HEK293 (cell line): ENCODE results near the gene PPARA.

ENCODE experiments used
- CTCF ChIA-PET: fragments of 350-600 bp; formaldehyde crosslinking; extraction: SDS; loops from one replicate; lab custom pipeline; 2021; ENCODE audit warnings: antibody characterized with exemption; lab: Yijun Ruan, JAX
- POLR2A ChIA-PET: fragments of 300-600 bp; formaldehyde crosslinking; extraction: SDS; loops from one replicate; lab custom pipeline; 2020; ENCODE audit warnings: antibody characterized with exemption, inconsistent platforms; lab: Yijun Ruan, JAX
- H3K27ac ChIP-seq: fragments of 200-500 bp; sonication (Bioruptor generic); 2 replicates; pipeline ENCODE4 v1.5.1; 2014; ENCODE audit warnings: low read depth, low read length, control low read depth, inconsistent platforms; ENCODE audit errors: extremely low read depth
- H3K36me3 ChIP-seq, 2 experiments: fragments of 200-500 bp in 1 of 2; sonication (Bioruptor generic) in 1 of 2; 1 replicate in 1 of 2; 2 replicates in 1 of 2; pipeline ENCODE4 v1.5.1; 2014 to 2017; ENCODE audit warnings: inconsistent platforms in 2 of 2, low read length in 2 of 2; ENCODE audit not compliant: control insufficient read depth in 2 of 2, insufficient read depth in 1 of 2
- H3K4me1 ChIP-seq: fragments of 200-500 bp; sonication (Bioruptor generic); 2 replicates; pipeline ENCODE4 v1.5.1; 2014; ENCODE audit warnings: mild to moderate bottlenecking, low read length, inconsistent platforms; ENCODE audit not compliant: control insufficient read depth, insufficient read depth
- H3K4me3 ChIP-seq: 2 replicates; pipeline ENCODE4 v1.5.1; 2011; ENCODE audit warnings: low read depth, mild to moderate bottlenecking, control low read depth, low read length, moderate library complexity
- H3K9me3 ChIP-seq: fragments of 200-500 bp; sonication (Bioruptor generic); 2 replicates; pipeline ENCODE4 v1.5.1; 2014; ENCODE audit warnings: low read depth, low read length, inconsistent platforms; ENCODE audit not compliant: control insufficient read depth, insufficient read depth
- GLIS1 ChIP-seq: fragments of 450-650 bp; formaldehyde crosslinking; IDR thresholded peaks from 2 replicates; pipeline ENCODE4 v1.5.1; 2016; ENCODE audit warnings: missing biosample characterization, missing genetic modification characterization
- MYNN ChIP-seq: fragments of 450-650 bp; formaldehyde crosslinking; IDR thresholded peaks from 2 replicates; pipeline ENCODE4 v1.5.1; 2016; ENCODE audit warnings: missing biosample characterization, missing genetic modification characterization, borderline replicate concordance
- OSR2 ChIP-seq: fragments of 450-650 bp; formaldehyde crosslinking; IDR thresholded peaks from 2 replicates; pipeline ENCODE4 v1.5.1; 2016; ENCODE audit warnings: missing biosample characterization, missing genetic modification characterization
- ZEB2 ChIP-seq: fragments of 450-650 bp; formaldehyde crosslinking; IDR thresholded peaks from 2 replicates; pipeline ENCODE4 v1.5.1; 2016; ENCODE audit warnings: missing biosample characterization, missing genetic modification characterization
- ZIC2 ChIP-seq: fragments of 450-650 bp; formaldehyde crosslinking; IDR thresholded peaks from 2 replicates; pipeline ENCODE4 v1.5.1; 2016; ENCODE audit warnings: missing biosample characterization, missing genetic modification characterization
- ZNF112 ChIP-seq: fragments of 450-650 bp; formaldehyde crosslinking; IDR thresholded peaks from 2 replicates; pipeline ENCODE4 v1.5.0; 2017; ENCODE audit warnings: missing biosample characterization, missing genetic modification characterization
- ZNF114 ChIP-seq: fragments of 450-650 bp; formaldehyde crosslinking; IDR thresholded peaks from 2 replicates; pipeline ENCODE4 v1.5.0; 2017; ENCODE audit warnings: missing biosample characterization, missing genetic modification characterization
- ZNF140 ChIP-seq: fragments of 450-650 bp; formaldehyde crosslinking; IDR thresholded peaks from 2 replicates; pipeline ENCODE4 v1.5.1; 2016; ENCODE audit warnings: missing biosample characterization, missing genetic modification characterization
- ZNF148 ChIP-seq: fragments of 450-650 bp; formaldehyde crosslinking; IDR thresholded peaks from 2 replicates; pipeline ENCODE4 v1.5.0; 2017; ENCODE audit warnings: missing biosample characterization, missing genetic modification characterization, borderline replicate concordance
- ZNF169 ChIP-seq: fragments of 450-650 bp; formaldehyde crosslinking; IDR thresholded peaks from 2 replicates; pipeline ENCODE4 v1.5.1; 2016; ENCODE audit warnings: missing biosample characterization, missing genetic modification characterization
- ZNF221 ChIP-seq: fragments of 450-650 bp; formaldehyde crosslinking; IDR thresholded peaks from 2 replicates; pipeline ENCODE4 v1.5.1; 2017; ENCODE audit warnings: missing biosample characterization, missing genetic modification characterization, borderline replicate concordance
- ZNF223 ChIP-seq: fragments of 450-650 bp; formaldehyde crosslinking; IDR thresholded peaks from 2 replicates; pipeline ENCODE4 v1.5.1; 2016; ENCODE audit warnings: missing biosample characterization, missing genetic modification characterization
- ZNF423 ChIP-seq: fragments of 450-650 bp; formaldehyde crosslinking; IDR thresholded peaks from 2 replicates; pipeline ENCODE4 v1.5.1; 2016; ENCODE audit warnings: missing biosample characterization, missing genetic modification characterization
- ZNF473 ChIP-seq: fragments of 450-650 bp; formaldehyde crosslinking; IDR thresholded peaks from 2 replicates; pipeline ENCODE4 v1.5.1; 2017; ENCODE audit warnings: missing biosample characterization, missing genetic modification characterization
- ZNF555 ChIP-seq: fragments of 450-650 bp; formaldehyde crosslinking; conservative IDR thresholded peaks from 2 replicates; pipeline ENCODE4 v1.5.1; 2017; ENCODE audit warnings: missing biosample characterization, mild to moderate bottlenecking, missing genetic modification characterization, inconsistent platforms
- ZNF561 ChIP-seq: fragments of 450-650 bp; IDR thresholded peaks from 2 replicates; pipeline ENCODE4 v1.5.1; 2018; ENCODE audit warnings: missing biosample characterization, missing genetic modification characterization, borderline replicate concordance
- ZNF626 ChIP-seq: fragments of 450-650 bp; sonication (Bioruptor Pico); formaldehyde crosslinking; IDR thresholded peaks from 2 replicates; pipeline ENCODE4 v1.5.1; 2018; ENCODE audit warnings: missing biosample characterization, missing genetic modification characterization, inconsistent platforms
- ZNF639 ChIP-seq: fragments of 450-650 bp; formaldehyde crosslinking; IDR thresholded peaks from 2 replicates; pipeline ENCODE4 v1.5.1; 2016; ENCODE audit warnings: missing biosample characterization, missing genetic modification characterization
- TF ChIP-seq, protein P1 (sequence below): IDR thresholded peaks from 2 replicates; pipeline ENCODE4 v1.6.1; 2011; ENCODE audit warnings: mild to moderate bottlenecking, low read depth, low read length, borderline replicate concordance
- TF ChIP-seq, protein P2 (sequence below): fragments of 450-650 bp; formaldehyde crosslinking; IDR thresholded peaks from 2 replicates; pipeline ENCODE4 v1.5.1; 2016; ENCODE audit warnings: missing biosample characterization, missing genetic modification characterization

The PPARA gene

GRCh38 chr22:46146329-46146728, 4.0 kb upstream of the PPARA start:
- 0 out of 2 replicates have a peak, but pooled peaks cover 2% of the 10 kb centered on the region for H3K4me1 ChIP-seq
- H3K4me3 ChIP-seq = no peak overlapping the region
- POLR2A ChIA-PET = interaction anchor here (1.1 kb wide), 1 partner anchor 140 kb away, joined by 3 read pairs; no protein-coding TSS in a partner anchor
- no peaks in the 10 kb centered on the region for H3K36me3 ChIP-seq
- no peak overlapping the region for H3K27ac ChIP-seq
- TF ChIP-seq ZNF626 (tag by site-specific recombination) (no peak), ZEB2 (no peak), ZNF114 (tag by site-specific recombination) (no peak), ZNF639 (tag by site-specific recombination) (no peak), ZNF223 (tag by site-specific recombination) (no peak), ZNF221 (tag by site-specific recombination) (no peak), ZNF140 (no peak), ZNF473 (tag by site-specific recombination) (no peak), MYNN (tag by site-specific recombination) (no peak), ZNF561 (tag by site-specific recombination) (no peak)
- TF ChIP-seq, protein P1, sequence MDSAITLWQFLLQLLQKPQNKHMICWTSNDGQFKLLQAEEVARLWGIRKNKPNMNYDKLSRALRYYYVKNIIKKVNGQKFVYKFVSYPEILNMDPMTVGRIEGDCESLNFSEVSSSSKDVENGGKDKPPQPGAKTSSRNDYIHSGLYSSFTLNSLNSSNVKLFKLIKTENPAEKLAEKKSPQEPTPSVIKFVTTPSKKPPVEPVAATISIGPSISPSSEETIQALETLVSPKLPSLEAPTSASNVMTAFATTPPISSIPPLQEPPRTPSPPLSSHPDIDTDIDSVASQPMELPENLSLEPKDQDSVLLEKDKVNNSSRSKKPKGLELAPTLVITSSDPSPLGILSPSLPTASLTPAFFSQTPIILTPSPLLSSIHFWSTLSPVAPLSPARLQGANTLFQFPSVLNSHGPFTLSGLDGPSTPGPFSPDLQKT = no peak
- no peaks in the 10 kb centered on the region for H3K9me3 ChIP-seq
- CTCF ChIA-PET = interaction anchor here (1.9 to 2.2 kb wide), 2 partner anchors 24 to 151 kb away, joined by 6 to 7 read pairs; no protein-coding TSS in a partner anchor

DNA sequence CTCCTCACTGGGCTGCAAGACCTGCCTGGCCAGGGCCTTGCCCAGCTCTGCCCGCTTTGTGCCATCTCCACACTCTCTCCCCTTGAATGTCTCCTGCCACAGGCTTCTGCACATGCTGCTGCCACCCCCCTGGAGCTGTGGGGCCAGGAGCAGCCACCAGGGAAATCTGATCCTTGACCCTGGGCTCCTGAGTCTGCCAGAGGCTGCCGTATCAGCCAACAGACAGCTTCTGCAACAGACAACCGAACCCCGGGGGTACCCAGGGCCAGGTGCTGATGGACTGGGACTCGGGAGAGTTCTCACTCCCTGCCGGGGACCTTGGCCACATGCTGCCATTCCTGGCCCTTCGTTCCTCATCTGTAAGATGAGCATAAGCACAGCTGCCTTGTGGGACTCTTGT, 3.3 kb upstream of the PPARA start:
- Histone ChIP-seq H3K4me3 (no peak overlapping the region), H3K36me3 (no peaks in the 10 kb centered on the region; a peak in 1 of 3 replicates), H3K4me1 (peaks cover 7% of the 10 kb centered on the region), H3K9me3 (no peaks in the 10 kb centered on the region), H3K27ac (no peak overlapping the region)
- ChIA-PET POLR2A (interaction anchor here (0.5 to 1.1 kb wide), 2 partner anchors 141 to 226 kb away, joined by 3 read pairs; no protein-coding TSS in a partner anchor), CTCF (interaction anchor here (1.1 to 2.2 kb wide), 3 partner anchors 8 to 152 kb away, joined by 3 to 7 read pairs (median 6); no protein-coding TSS in a partner anchor)
- TF ChIP-seq ZNF112 (no peak), ZNF423 (tag by site-specific recombination) (no peak), ZIC2 (0 out of 2 replicates have a peak, but pooled peaks have one; percentile 6), GLIS1 (tag by site-specific recombination) (0 out of 2 replicates have a peak, but pooled peaks have one; percentile 5), OSR2 (0 out of 2 replicates have a peak, but pooled peaks have one; percentile 17), ZNF555 (no peak), ZNF169 (tag by site-specific recombination) (no peak), ZNF148 (tag by site-specific recombination) (no peak)
- TF ChIP-seq, protein P2, sequence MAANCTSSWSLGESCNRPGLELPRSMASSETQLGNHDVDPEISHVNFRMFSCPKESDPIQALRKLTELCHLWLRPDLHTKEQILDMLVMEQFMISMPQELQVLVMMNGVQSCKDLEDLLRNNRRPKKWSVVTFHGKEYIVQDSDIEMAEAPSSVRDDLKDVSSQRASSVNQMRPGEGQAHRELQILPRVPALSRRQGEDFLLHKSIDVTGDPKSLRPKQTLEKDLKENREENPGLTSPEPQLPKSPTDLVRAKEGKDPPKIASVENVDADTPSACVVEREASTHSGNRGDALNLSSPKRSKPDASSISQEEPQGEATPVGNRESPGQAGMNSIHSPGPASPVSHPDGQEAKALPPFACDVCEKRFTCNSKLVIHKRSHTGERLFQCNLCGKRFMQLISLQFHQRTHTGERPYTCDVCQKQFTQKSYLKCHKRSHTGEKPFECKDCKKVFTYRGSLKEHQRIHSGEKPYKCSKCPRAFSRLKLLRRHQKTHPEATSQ (tag by site-specific recombination) = no peak
